Thyroid gland (tissue), 4 donors: Measurements from ENCODE around the gene TTC31. TPM values are rescaled to one million over a fixed set of nuclear protein-coding genes. Genes with fewer than 3 reads are reported as not detected.

ENCODE experiments used
- DNase-seq, 2 donors: peaks; one replicate each; pipeline ENCODE4 v3.0.0-alpha.2; 2019
- H3K27ac ChIP-seq, 3 donors: fragments of 200-600 bp; sonication (generic); 1 replicate in 2 of 3; 2 replicates in 1 of 3; pipeline ENCODE4 v1.5.1; 2016 to 2019; ENCODE audit warnings: mild to moderate bottlenecking in 1 of 3, moderate library complexity in 1 of 3
- H3K27me3 ChIP-seq: fragments of 200-600 bp; sonication (generic); one replicate; pipeline ENCODE4 v1.5.1; 2019
- H3K36me3 ChIP-seq, 2 donors: fragments of 200-600 bp; sonication (generic); one replicate each; pipeline ENCODE4 v1.5.1; 2016 to 2019
- H3K4me1 ChIP-seq, 2 donors: fragments of 200-600 bp; sonication (generic); one replicate each; pipeline ENCODE4 v1.5.1; 2017 to 2019
- H3K4me3 ChIP-seq, 3 donors: fragments of 200-600 bp; sonication (generic); replicated peaks in 1 of 3; 1 replicate in 2 of 3; 2 replicates in 1 of 3; pipeline ENCODE4 v1.5.1; 2016; ENCODE audit warnings: mild to moderate bottlenecking in 1 of 3
- H3K9me3 ChIP-seq: fragments of 200-600 bp; sonication (generic); one replicate; pipeline ENCODE4 v1.5.1; 2017
- POLR2A ChIP-seq, 2 donors: fragments of 450-650 bp; IDR thresholded peaks; one replicate each; pipeline ENCODE4 v1.6.1; 2017; ENCODE audit warnings: antibody characterized with exemption in 2 of 2, mild to moderate bottlenecking in 2 of 2, moderate library complexity in 1 of 2
- WGBS, 2 donors: methylation state at CpG; one replicate each; pipeline ENCODE4 v1.1.5; 2017; 5-methylcytosine and 5-hydroxymethylcytosine counted together
- intact Hi-C: fragments of 100-400 bp; cut with DNase I; formaldehyde crosslinking; loops from one replicate; pipeline ENCODE4 v1.15.1; 2023
- total RNA-seq, 4 donors: library from RNA; depleted of rRNA; stranded (reverse); fragments of >200 nt; gene quantifications; one replicate each; pipeline ENCODE4 v1.2.3, GENCODE V29; 2016
- TF ChIP-seq, protein P1 (sequence below), 6 experiments: fragments of 200-600 bp in 3 of 6; fragments of 450-650 bp in 3 of 6; sonication (generic) in 3 of 6; IDR thresholded peaks; one replicate each; pipeline ENCODE4 v1.5.1; 2016 to 2019; ENCODE audit warnings: antibody characterized with exemption in 6 of 6, mild to moderate bottlenecking in 2 of 6, inconsistent platforms in 1 of 6, moderate library complexity in 1 of 6

TTC31 gene
- total RNA-seq, 4 donors from 2014 or later, result 18.9 to 38.0 (median 22.4) TPM

DNA sequence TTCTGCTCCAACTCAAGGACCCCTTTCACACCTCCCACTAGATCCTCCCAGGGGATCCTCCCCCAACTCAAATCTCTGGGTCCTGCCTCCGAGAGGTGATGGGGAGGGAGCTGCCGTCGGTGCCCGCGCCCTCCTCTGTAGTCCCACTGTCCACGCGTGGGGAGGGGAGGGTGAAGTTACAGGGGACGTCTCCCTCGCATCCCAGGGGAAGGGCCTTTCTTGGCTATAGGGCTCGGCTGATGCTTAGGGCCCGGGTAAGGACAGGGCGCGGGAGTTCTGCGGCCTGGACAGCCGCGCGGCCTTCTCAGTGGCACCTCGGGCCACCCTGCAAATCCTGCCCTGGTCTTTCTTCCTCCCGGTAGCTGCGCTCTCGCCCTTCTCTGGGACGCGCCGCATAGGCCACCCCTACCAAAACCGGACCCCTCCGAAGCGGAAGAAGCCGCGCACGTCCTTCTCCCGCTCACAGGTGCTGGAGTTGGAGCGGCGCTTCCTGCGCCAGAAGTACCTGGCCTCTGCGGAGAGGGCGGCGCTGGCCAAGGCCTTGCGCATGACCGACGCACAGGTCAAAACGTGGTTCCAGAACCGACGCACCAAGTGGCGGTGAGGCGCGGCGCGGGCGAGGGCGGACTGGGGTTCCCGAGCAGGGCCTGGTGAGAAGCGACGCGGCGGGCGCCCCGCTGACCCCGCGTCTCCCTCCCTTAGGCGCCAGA, 32.5 kb downstream of the TTC31 start:
- Histone ChIP-seq H3K27me3 (peaks cover 53% of the 10 kb centered on the region), H3K27ac (no peak overlapping the region), H3K36me3 (no peaks in the 10 kb centered on the region), H3K9me3 (no peaks in the 10 kb centered on the region), H3K4me1 (peaks cover 7 to 26% of the 10 kb centered on the region in 2 donors), H3K4me3 (no peak overlapping the region)
- intact Hi-C loops, result no loop called here
- WGBS, 2 donors, result 5 to 6% methylated on average over 18 to 23 of the region's 60 CpGs
- TF ChIP-seq POLR2A (IDR thresholded peaks at IDR 0.05), result no peak
- TF ChIP-seq, protein P1, sequence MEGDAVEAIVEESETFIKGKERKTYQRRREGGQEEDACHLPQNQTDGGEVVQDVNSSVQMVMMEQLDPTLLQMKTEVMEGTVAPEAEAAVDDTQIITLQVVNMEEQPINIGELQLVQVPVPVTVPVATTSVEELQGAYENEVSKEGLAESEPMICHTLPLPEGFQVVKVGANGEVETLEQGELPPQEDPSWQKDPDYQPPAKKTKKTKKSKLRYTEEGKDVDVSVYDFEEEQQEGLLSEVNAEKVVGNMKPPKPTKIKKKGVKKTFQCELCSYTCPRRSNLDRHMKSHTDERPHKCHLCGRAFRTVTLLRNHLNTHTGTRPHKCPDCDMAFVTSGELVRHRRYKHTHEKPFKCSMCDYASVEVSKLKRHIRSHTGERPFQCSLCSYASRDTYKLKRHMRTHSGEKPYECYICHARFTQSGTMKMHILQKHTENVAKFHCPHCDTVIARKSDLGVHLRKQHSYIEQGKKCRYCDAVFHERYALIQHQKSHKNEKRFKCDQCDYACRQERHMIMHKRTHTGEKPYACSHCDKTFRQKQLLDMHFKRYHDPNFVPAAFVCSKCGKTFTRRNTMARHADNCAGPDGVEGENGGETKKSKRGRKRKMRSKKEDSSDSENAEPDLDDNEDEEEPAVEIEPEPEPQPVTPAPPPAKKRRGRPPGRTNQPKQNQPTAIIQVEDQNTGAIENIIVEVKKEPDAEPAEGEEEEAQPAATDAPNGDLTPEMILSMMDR (IDR thresholded peaks at IDR 0.05), result no peak
- DNase-seq, result peak in 1 of 2 donors; percentile 23

DNA sequence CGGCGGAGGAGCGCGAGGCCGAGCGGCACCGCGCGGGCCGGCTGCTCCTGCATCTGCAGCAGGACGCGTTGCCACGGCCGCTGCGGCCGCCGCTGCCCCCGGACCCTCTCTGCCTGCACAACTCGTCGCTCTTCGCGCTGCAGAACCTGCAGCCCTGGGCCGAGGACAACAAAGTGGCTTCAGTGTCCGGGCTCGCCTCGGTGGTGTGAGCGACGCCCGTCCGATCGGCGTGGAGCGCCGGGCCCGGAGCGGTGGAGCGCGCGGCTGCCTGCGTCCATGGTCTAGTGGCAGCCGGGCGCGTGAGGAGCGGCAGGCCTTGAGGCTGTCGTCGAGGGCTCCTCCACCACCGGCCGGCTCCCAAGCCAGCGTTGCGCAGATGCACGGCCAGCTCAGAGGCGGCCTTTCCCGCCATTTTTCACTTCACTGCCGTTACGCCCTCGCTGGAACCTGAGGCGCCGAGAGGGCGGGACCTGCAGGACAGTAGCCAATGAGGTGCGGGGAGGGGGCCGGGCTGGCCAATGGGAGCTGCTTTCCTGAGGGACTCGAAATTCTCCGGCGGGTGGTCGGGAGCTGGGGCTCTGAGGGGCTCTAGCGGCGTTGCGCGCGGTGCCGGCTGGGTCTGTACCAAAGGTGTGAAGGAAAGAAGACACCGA, 33.2 kb downstream of the TTC31 start:
- Histone ChIP-seq H3K27ac (no peak overlapping the region), H3K27me3 (peaks cover 53% of the 10 kb centered on the region), H3K36me3 (no peaks in the 10 kb centered on the region), H3K9me3 (no peaks in the 10 kb centered on the region), H3K4me3 (no peak overlapping the region), H3K4me1 (peaks cover 7 to 26% of the 10 kb centered on the region in 2 donors)
- peak in 1 of 2 donors; percentile 38 for DNase-seq
- intact Hi-C loops, result no loop called here
- TF ChIP-seq, protein P1 (IDR thresholded peaks at IDR 0.05), result no peak
- no peak for TF ChIP-seq POLR2A (IDR thresholded peaks at IDR 0.05)
- 0 to 6% methylated on average over 7 to 40 of the region's 72 CpGs for WGBS, 2 donors

DNA sequence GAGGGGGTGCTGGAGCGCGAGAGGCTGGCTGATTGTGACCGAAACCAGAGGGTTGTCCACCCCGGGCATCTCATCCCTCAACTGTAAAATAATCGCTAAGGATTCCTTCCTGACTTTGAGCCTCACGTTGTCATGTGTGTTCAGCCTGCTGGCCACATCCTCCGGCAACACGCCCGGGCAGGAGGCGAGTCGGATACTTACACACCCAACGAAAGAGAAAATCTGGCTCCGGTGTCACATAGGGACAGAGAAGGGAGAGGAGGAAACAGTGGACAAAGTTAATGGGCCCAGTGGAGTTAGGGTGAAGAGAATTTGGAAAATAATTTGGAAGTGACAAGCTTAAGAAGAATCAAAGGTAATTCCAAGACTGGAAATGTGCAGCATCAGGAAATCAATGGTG, 33.8 kb downstream of the TTC31 start:
- Histone ChIP-seq H3K27me3 (peaks cover 50% of the 10 kb centered on the region), H3K4me3 (no peak overlapping the region), H3K27ac (no peak overlapping the region), H3K9me3 (no peaks in the 10 kb centered on the region), H3K36me3 (no peaks in the 10 kb centered on the region), H3K4me1 (peaks cover 7 to 26% of the 10 kb centered on the region in 2 donors)
- TF ChIP-seq POLR2A (IDR thresholded peaks at IDR 0.05), result no peak
- TF ChIP-seq, protein P1 (IDR thresholded peaks at IDR 0.05), result no peak
- DNase-seq, result no peak
- intact Hi-C loops, result no loop called here
- WGBS, 2 donors, result 63 to 64% methylated on average over 13 of the region's 13 CpGs

DNA sequence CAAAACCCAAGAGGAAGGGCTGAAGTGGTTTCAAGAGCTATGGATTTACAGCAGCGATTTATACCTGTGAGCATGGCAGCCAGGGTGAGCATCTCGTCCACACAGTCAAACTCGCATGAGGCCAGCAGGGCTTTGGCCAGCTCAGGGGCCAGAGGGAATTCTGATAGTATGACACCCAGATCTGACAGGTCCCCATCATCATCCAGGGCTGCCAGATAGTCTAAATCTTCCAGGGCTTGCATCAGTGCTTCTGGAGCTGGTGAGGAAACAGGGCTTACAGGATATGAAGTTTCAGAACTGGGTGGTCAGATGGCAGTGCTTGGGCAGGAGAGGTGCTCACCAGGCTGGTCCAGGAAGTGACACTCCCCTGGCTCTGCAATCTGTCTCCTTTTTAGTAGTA, 39.6 kb downstream of the TTC31 start:
- intact Hi-C loops, result loop anchor here (10.0 kb wide), 1 partner anchor 62 kb away; no protein-coding TSS in a partner anchor
- peaks cover 13 to 19% of the 10 kb centered on the region in 2 donors for H3K36me3 ChIP-seq
- no peak overlapping the region for H3K4me3 ChIP-seq
- H3K27me3 ChIP-seq, result peaks cover under 1% of the 10 kb centered on the region
- H3K27ac ChIP-seq, result no peak overlapping the region
- 61 to 83% methylated on average over 3 of the region's 3 CpGs for WGBS, 2 donors
- H3K4me1 ChIP-seq, result no peaks in the 10 kb centered on the region
- no peaks in the 10 kb centered on the region for H3K9me3 ChIP-seq
- no peak for TF ChIP-seq POLR2A (IDR thresholded peaks at IDR 0.05)
- TF ChIP-seq, protein P1 (IDR thresholded peaks at IDR 0.05), result no peak
- no peak for DNase-seq

DNA sequence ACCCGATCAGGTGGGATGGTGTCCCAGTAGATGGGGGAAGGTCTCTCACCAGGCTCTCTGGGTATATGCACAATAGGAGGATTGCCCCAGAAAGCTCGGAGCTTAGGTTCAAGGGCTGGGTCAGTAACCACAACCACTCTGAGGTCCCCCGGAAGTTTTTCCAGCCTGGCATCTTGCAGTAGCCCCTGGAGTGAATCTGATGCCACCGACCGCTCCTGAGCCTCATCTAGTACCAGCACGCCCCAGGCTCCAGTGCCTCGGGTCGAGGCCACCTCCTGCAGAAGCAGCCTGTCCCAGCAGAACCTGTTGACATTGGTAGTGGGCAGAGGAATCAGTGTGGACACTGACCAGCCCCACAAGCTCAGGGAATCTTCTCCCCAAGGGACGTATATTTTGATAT, 41.1 kb downstream of the TTC31 start:
- WGBS, 2 donors, result 78 to 95% methylated on average over 4 to 9 of the region's 9 CpGs
- Histone ChIP-seq H3K27ac (no peak overlapping the region), H3K9me3 (no peaks in the 10 kb centered on the region), H3K4me1 (peaks cover 10% of the 10 kb centered on the region in 2 donors), H3K4me3 (no peak overlapping the region), H3K36me3 (peaks cover 15 to 23% of the 10 kb centered on the region in 2 donors), H3K27me3 (no peaks in the 10 kb centered on the region)
- TF ChIP-seq, protein P1 (IDR thresholded peaks at IDR 0.05), result no peak
- TF ChIP-seq POLR2A (IDR thresholded peaks at IDR 0.05), result no peak
- no peak for DNase-seq
- intact Hi-C loops, result loop anchor here (10.0 kb wide), 1 partner anchor 61 kb away; no protein-coding TSS in a partner anchor
